Measurements from ENCODE around the gene IL3RA. TPM values are rescaled to one million over a fixed set of nuclear protein-coding genes. Genes with fewer than 3 reads are reported as not detected.

The IL3RA gene
- total RNA-seq, 2 experiments from 2014 or later: 2.8 to 3.1 TPM

- no peaks in the 10 kb centered on the region for H3K4me1 Mint-ChIP-seq
- no peak overlapping the region for H3K27ac Mint-ChIP-seq
Measured at GRCh38 chrX:1380672-1381233, 44.2 kb downstream of the IL3RA start.

GRCh38 chrX:1384658-1385252 lies 48.2 kb downstream of the IL3RA start:
- ATAC-seq: no peak
- no peak overlapping the region for H3K4me3 Mint-ChIP-seq
- H3K4me1 Mint-ChIP-seq: peaks cover 20% of the 10 kb centered on the region
- H3K27ac Mint-ChIP-seq: no peak overlapping the region
- H3K27me3 Mint-ChIP-seq: no peaks in the 10 kb centered on the region
- H3K36me3 Mint-ChIP-seq: peaks cover 54% of the 10 kb centered on the region
- CTCF ChIA-PET: no interaction called here
- H3K9me3 Mint-ChIP-seq (ENCODE audit: low read depth): no peaks in the 10 kb centered on the region
- DNase-seq: peak; percentile 39

More at GRCh38 chrX:1380672-1381233, 44.2 kb downstream of the IL3RA start:
- Mint-ChIP-seq H3K9me3 (ENCODE audit: low read depth) (no peaks in the 10 kb centered on the region), H3K36me3 (peaks cover 18% of the 10 kb centered on the region), H3K27me3 (no peaks in the 10 kb centered on the region), H3K4me3 (no peak overlapping the region)
- no peak for DNase-seq
- CTCF ChIA-PET: no interaction called here
- ATAC-seq: peak; percentile 18

- DNase-seq (peak; percentile 36), ATAC-seq (no peak)
- Mint-ChIP-seq H3K4me1 (peaks cover 25% of the 10 kb centered on the region), H3K4me3 (no peak overlapping the region), H3K9me3 (ENCODE audit: low read depth) (no peaks in the 10 kb centered on the region), H3K36me3 (peaks cover 57% of the 10 kb centered on the region), H3K27ac (no peak overlapping the region), H3K27me3 (no peaks in the 10 kb centered on the region)
- CTCF ChIA-PET: no interaction called here
Measured at GRCh38 chrX:1385253-1386223, 49.0 kb downstream of the IL3RA start.

- peak; percentile 38 for DNase-seq
- no peak overlapping the region for H3K4me3 Mint-ChIP-seq
- no peak overlapping the region for H3K27ac Mint-ChIP-seq
Measured at GRCh38 chrX:1386338-1387127, 49.9 kb downstream of the IL3RA start.

GRCh38 chrX:1387141-1387776 lies 50.7 kb downstream of the IL3RA start:
- Mint-ChIP-seq H3K27ac (no peak overlapping the region), H3K4me3 (no peak overlapping the region), H3K27me3 (no peaks in the 10 kb centered on the region), H3K9me3 (ENCODE audit: low read depth) (no peaks in the 10 kb centered on the region), H3K4me1 (peaks cover 33% of the 10 kb centered on the region), H3K36me3 (peaks cover 62% of the 10 kb centered on the region)
- CTCF ChIA-PET: no interaction called here
- no peak for ATAC-seq
- DNase-seq: peak; percentile 40

More at GRCh38 chrX:1386338-1387127, 49.9 kb downstream of the IL3RA start:
- Mint-ChIP-seq H3K9me3 (ENCODE audit: low read depth) (no peaks in the 10 kb centered on the region), H3K27me3 (no peaks in the 10 kb centered on the region), H3K36me3 (peaks cover 63% of the 10 kb centered on the region), H3K4me1 (peaks cover 33% of the 10 kb centered on the region)
- ATAC-seq: no peak
- CTCF ChIA-PET: no interaction called here

- peaks cover 35% of the 10 kb centered on the region for H3K4me1 Mint-ChIP-seq
- CTCF ChIA-PET: no interaction called here
- peaks cover 60% of the 10 kb centered on the region for H3K36me3 Mint-ChIP-seq
- H3K9me3 Mint-ChIP-seq (ENCODE audit: low read depth): no peaks in the 10 kb centered on the region
- no peak overlapping the region for H3K4me3 Mint-ChIP-seq
- ATAC-seq (no peak), DNase-seq (peak; percentile 31)
- no peaks in the 10 kb centered on the region for H3K27me3 Mint-ChIP-seq
- no peak overlapping the region for H3K27ac Mint-ChIP-seq
Measured at GRCh38 chrX:1388651-1389050, 52.1 kb downstream of the IL3RA start.

GRCh38 chrX:1389181-1389992 lies 52.8 kb downstream of the IL3RA start:
- no peak overlapping the region for H3K4me3 Mint-ChIP-seq
- H3K36me3 Mint-ChIP-seq: peaks cover 58% of the 10 kb centered on the region
- ATAC-seq (no peak), DNase-seq (peak; percentile 39)
- no peak overlapping the region for H3K27ac Mint-ChIP-seq
- peaks cover 41% of the 10 kb centered on the region for H3K4me1 Mint-ChIP-seq
- H3K27me3 Mint-ChIP-seq: no peaks in the 10 kb centered on the region
- no peaks in the 10 kb centered on the region for H3K9me3 Mint-ChIP-seq (ENCODE audit: low read depth)
- CTCF ChIA-PET: no interaction called here

GRCh38 chrX:1389993-1390285 lies 53.4 kb downstream of the IL3RA start:
- ATAC-seq: no peak
- DNase-seq: peak; percentile 33
- Mint-ChIP-seq H3K27me3 (no peaks in the 10 kb centered on the region), H3K9me3 (ENCODE audit: low read depth) (no peaks in the 10 kb centered on the region), H3K4me1 (peaks cover 45% of the 10 kb centered on the region), H3K4me3 (peak overlapping the region; percentile 43), H3K36me3 (peaks cover 54% of the 10 kb centered on the region), H3K27ac (no peak overlapping the region)
- CTCF ChIA-PET: no interaction called here

GRCh38 chrX:1390621-1391369 lies 54.2 kb downstream of the IL3RA start:
- DNase-seq: peak; percentile 39
- peaks cover 52% of the 10 kb centered on the region for H3K36me3 Mint-ChIP-seq
- CTCF ChIA-PET: no interaction called here
- peaks cover 54% of the 10 kb centered on the region for H3K4me1 Mint-ChIP-seq
- peak overlapping the region; percentile 94 for H3K4me3 Mint-ChIP-seq
- ATAC-seq: no peak
- H3K9me3 Mint-ChIP-seq (ENCODE audit: low read depth): no peaks in the 10 kb centered on the region
- peak overlapping the region; percentile 97 for H3K27ac Mint-ChIP-seq
- H3K27me3 Mint-ChIP-seq: no peaks in the 10 kb centered on the region

- no peak for ATAC-seq
- peak overlapping the region; percentile 97 for H3K27ac Mint-ChIP-seq
- no peaks in the 10 kb centered on the region for H3K9me3 Mint-ChIP-seq (ENCODE audit: low read depth)
- H3K27me3 Mint-ChIP-seq: no peaks in the 10 kb centered on the region
- H3K4me3 Mint-ChIP-seq: peak overlapping the region; percentile 94
- CTCF ChIA-PET: no interaction called here
- DNase-seq: no peak
- peaks cover 54% of the 10 kb centered on the region for H3K36me3 Mint-ChIP-seq
- H3K4me1 Mint-ChIP-seq: peaks cover 57% of the 10 kb centered on the region
Measured at GRCh38 chrX:1391370-1391706, 54.8 kb downstream of the IL3RA start.

- CTCF ChIA-PET: no interaction called here
- H3K9me3 Mint-ChIP-seq (ENCODE audit: low read depth): no peaks in the 10 kb centered on the region
- H3K4me1 Mint-ChIP-seq: peaks cover 57% of the 10 kb centered on the region
- peak within 1 kb of the TSS; percentile 94 for H3K4me3 Mint-ChIP-seq
- H3K27me3 Mint-ChIP-seq: no peaks in the 10 kb centered on the region
- peak; percentile 99 for DNase-seq
- H3K27ac Mint-ChIP-seq: peak within 1 kb of the TSS; percentile 97
- peak; percentile 97 for ATAC-seq
- H3K36me3 Mint-ChIP-seq: peaks cover 52% of the 10 kb centered on the region
Measured at GRCh38 chrX:1391707-1392375, 55.3 kb downstream of the IL3RA start, which contains the start of gene SLC25A6. SLC25A6 (minus strand) TSS chrX:1392113; CDS start chrX:1392009, 104 bp downstream.

All from activated CD8-positive, alpha-beta memory T cell treated with anti-CD3 and anti-CD28 coated beads, Interleukin-2, amount 10 ng/mL, durations not matched to agents 7 days and 5 days (primary cell).